T-cell (primary cell): ENCODE data around the gene AGAP1. TPM values are rescaled to one million over a fixed set of nuclear protein-coding genes. Genes with fewer than 3 reads are reported as not detected.

ENCODE experiments used
- ATAC-seq, 4 experiments: fragments of 200-7000 bp in 3 of 4; fragments of 150-1000 bp in 1 of 4; cut with Tn5 transposase; replicated peaks in 1 of 4; 1 replicate in 3 of 4; 2 replicates in 1 of 4; pipeline ENCODE4 v1.10.0; 2021; ENCODE audit warnings: moderate library complexity in 3 of 4, mild to moderate bottlenecking in 2 of 4, moderate number of reproducible peaks in 1 of 4
- CTCF ChIA-PET, 2 donors: fragments of 300-600 bp; sonication (Branson Sonifier 250); formaldehyde crosslinking; loops; one replicate each; lab custom pipeline; 2022; ENCODE audit warnings: antibody characterized with exemption in 2 of 2; lab: Charles Lee
- POLR2A ChIA-PET, 2 donors: fragments of 300-600 bp; sonication (Branson Sonifier 250); formaldehyde crosslinking; loops; one replicate each; lab custom pipeline; 2022; ENCODE audit warnings: antibody characterized with exemption in 2 of 2; lab: Charles Lee
- DNase-seq, 35 experiments: peaks; one replicate each; pipeline versions ENCODE4 v3.0.0 to v3.0.0-alpha.2; 2013 to 2023
- H3K27ac ChIP-seq: one replicate; pipeline ENCODE4 v1.5.1; 2013; ENCODE audit warnings: low read length
- H3K27me3 ChIP-seq, 2 experiments: replicated peaks in 1 of 2; 1 replicate in 1 of 2; 2 replicates in 1 of 2; pipeline versions ENCODE4 v1.6.1 to v1.7.0; 2013; ENCODE audit warnings: low read length in 1 of 2, mixed read lengths in 1 of 2; ENCODE audit not compliant: control insufficient read depth in 2 of 2, insufficient read depth in 2 of 2; ENCODE audit errors: extremely low read depth in 1 of 2
- H3K36me3 ChIP-seq, 2 donors: 1 replicate in 1 of 2; 2 replicates in 1 of 2; pipeline versions ENCODE4 v1.6.1 to v1.7.0; 2013; ENCODE audit warnings: low read length in 1 of 2; ENCODE audit not compliant: control insufficient read depth in 2 of 2, insufficient read depth in 1 of 2; ENCODE audit errors: extremely low read depth in 1 of 2
- H3K4me1 ChIP-seq, 2 experiments: 1 replicate in 1 of 2; 2 replicates in 1 of 2; pipeline versions ENCODE4 v1.6.1 to v1.7.0; 2013; ENCODE audit warnings: low read length in 2 of 2, mixed read lengths in 1 of 2; ENCODE audit not compliant: insufficient read depth in 2 of 2, control insufficient read depth in 1 of 2; ENCODE audit errors: extremely low read depth in 1 of 2
- H3K4me3 ChIP-seq, 2 donors: 1 replicate in 1 of 2; 2 replicates in 1 of 2; pipeline versions ENCODE4 v1.5.1 to v1.7.0; 2013; ENCODE audit warnings: mild to moderate bottlenecking in 2 of 2, low read length in 1 of 2, moderate library complexity in 1 of 2; ENCODE audit not compliant: control insufficient read depth in 1 of 2; ENCODE audit errors: extremely low read depth in 1 of 2
- H3K9me3 ChIP-seq: 2 replicates; pipeline ENCODE4 v1.7.0; 2013
- H3K27ac Mint-ChIP-seq, 2 donors: one replicate each; pipeline ENCODE4 v1.8.0; 2020 to 2021; ENCODE audit warnings: mild to moderate bottlenecking in 2 of 2, mixed read lengths in 2 of 2
- H3K27me3 Mint-ChIP-seq, 2 donors: one replicate each; pipeline ENCODE4 v1.8.0; 2021 to 2022; ENCODE audit warnings: mixed read lengths in 2 of 2
- H3K36me3 Mint-ChIP-seq: one replicate; pipeline ENCODE4 v1.8.0; 2021; ENCODE audit warnings: mixed read lengths
- H3K4me1 Mint-ChIP-seq, 3 donors: one replicate each; pipeline ENCODE4 v1.8.0; 2020 to 2022; ENCODE audit warnings: mixed read lengths in 3 of 3, mild to moderate bottlenecking in 1 of 3
- H3K4me3 Mint-ChIP-seq, 3 donors: one replicate each; pipeline ENCODE4 v1.8.0; 2020 to 2022; ENCODE audit warnings: mild to moderate bottlenecking in 3 of 3, mixed read lengths in 3 of 3, moderate library complexity in 3 of 3
- H3K9me3 Mint-ChIP-seq, 3 donors: one replicate each; pipeline ENCODE4 v1.8.0; 2020 to 2022; ENCODE audit warnings: mixed read lengths in 3 of 3
- WGBS: methylation state at CpG from one replicate; pipeline ENCODE4 v1.1.5; 2013; ENCODE audit warnings: missing lambda C conversion rate; ENCODE audit not compliant: insufficient coverage; 5-methylcytosine and 5-hydroxymethylcytosine counted together
- total RNA-seq, 35 experiments: library from RNA in 6 of 35; stranded (reverse) in 6 of 35; fragments of 120-200 nt in 1 of 35; gene quantifications; one replicate each; pipeline versions ENCODE4 v1.2.1 to v1.2.4 and lab custom pipeline; 2013 to 2026

AGAP1 gene
- total RNA-seq, 5 donors from 2014 or later (not counting 1 experiment from before 2014, with no cell fraction given), result 3.9 to 15.6 (median 5.2) TPM

DNA sequence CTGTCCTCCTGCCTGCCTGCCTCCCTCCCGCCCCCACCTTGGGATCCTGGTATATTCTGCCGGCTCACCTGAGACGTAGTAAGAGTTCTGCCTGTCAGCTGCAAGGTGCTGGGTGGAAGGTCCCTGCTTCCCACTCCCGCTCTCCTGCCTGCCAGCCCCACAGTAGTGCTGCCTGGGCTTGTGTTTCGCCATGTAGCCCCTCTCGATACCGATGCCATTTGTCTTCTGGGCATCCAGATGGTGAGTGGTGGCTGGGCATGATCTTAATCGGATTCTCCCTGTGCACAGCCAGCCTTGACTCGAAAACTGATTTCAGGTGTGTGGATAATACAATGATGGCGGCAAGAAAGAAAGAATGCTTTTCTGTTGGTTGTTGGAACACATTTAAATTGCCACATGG is 184.9 kb downstream of the AGAP1 start:
- POLR2A ChIA-PET, result no interaction called here

DNA sequence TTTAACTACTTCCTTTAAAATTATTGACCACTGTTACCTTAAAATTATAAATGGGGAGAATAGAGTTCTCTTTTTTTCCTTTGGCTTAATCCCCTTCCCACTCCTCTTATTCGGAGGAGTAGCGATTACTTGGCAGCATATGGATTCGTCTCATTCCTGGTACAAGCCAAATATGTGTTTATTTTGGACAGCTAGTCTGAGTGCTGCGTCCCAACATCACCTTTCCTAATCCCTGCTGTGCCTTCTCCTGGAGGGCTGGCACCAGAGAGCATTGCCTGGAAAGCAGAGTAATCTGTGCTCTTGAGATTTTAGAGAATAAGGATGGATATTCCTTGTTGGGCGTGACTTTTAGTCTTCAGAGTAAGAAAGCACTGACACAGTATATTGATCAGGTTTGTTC is 185.6 kb downstream of the AGAP1 start:
- DNase-seq (no peak), ATAC-seq (no peak)
- Mint-ChIP-seq H3K36me3 (no peaks in the 10 kb centered on the region), H3K27me3 (peaks cover 7 to 9% of the 10 kb centered on the region in 2 donors), H3K4me3 (no peak overlapping the region), H3K9me3 (no peaks in the 10 kb centered on the region), H3K4me1 (no peaks in the 10 kb centered on the region), H3K27ac (no peak overlapping the region)
- H3K27ac ChIP-seq, result no peak overlapping the region
- no peak overlapping the region for H3K4me3 ChIP-seq
- H3K27me3 ChIP-seq, result peaks cover 2 to 3% of the 10 kb centered on the region in 2 experiments
- POLR2A ChIA-PET, result interaction anchor here in 1 of 2 donors (0.5 kb wide), 1 partner anchor 8 kb away, joined by 14 read pairs; no protein-coding TSS in a partner anchor
- no peaks in the 10 kb centered on the region for H3K36me3 ChIP-seq
- CTCF ChIA-PET, result interaction anchor here in 1 of 2 donors (0.6 kb wide), 2 partner anchors 514 to 1742 kb away, joined by 3 to 4 read pairs; no protein-coding TSS in a partner anchor
- 75% methylated on average over 1 of the region's 5 CpGs for WGBS
- no peaks in the 10 kb centered on the region for H3K9me3 ChIP-seq
- H3K4me1 ChIP-seq, result peaks cover 0 to 8% of the 10 kb centered on the region in 2 experiments

More for the DNA sequence above, 184.9 kb downstream of the AGAP1 start:
- Mint-ChIP-seq H3K9me3 (no peaks in the 10 kb centered on the region), H3K27me3 (peaks cover 9 to 13% of the 10 kb centered on the region in 2 donors), H3K36me3 (no peaks in the 10 kb centered on the region), H3K4me1 (no peaks in the 10 kb centered on the region), H3K27ac (no peak overlapping the region), H3K4me3 (no peak overlapping the region)
- H3K36me3 ChIP-seq, result no peaks in the 10 kb centered on the region
- H3K27ac ChIP-seq, result no peak overlapping the region
- H3K27me3 ChIP-seq, result peaks cover 2 to 3% of the 10 kb centered on the region in 2 experiments
- no peak overlapping the region for H3K4me3 ChIP-seq
- ATAC-seq (no peak), DNase-seq (no peak)
- H3K9me3 ChIP-seq, result no peaks in the 10 kb centered on the region
- peaks cover 0 to 4% of the 10 kb centered on the region in 2 experiments for H3K4me1 ChIP-seq
- WGBS, result 88% methylated on average over 7 of the region's 10 CpGs
- CTCF ChIA-PET, result no interaction called here

DNA sequence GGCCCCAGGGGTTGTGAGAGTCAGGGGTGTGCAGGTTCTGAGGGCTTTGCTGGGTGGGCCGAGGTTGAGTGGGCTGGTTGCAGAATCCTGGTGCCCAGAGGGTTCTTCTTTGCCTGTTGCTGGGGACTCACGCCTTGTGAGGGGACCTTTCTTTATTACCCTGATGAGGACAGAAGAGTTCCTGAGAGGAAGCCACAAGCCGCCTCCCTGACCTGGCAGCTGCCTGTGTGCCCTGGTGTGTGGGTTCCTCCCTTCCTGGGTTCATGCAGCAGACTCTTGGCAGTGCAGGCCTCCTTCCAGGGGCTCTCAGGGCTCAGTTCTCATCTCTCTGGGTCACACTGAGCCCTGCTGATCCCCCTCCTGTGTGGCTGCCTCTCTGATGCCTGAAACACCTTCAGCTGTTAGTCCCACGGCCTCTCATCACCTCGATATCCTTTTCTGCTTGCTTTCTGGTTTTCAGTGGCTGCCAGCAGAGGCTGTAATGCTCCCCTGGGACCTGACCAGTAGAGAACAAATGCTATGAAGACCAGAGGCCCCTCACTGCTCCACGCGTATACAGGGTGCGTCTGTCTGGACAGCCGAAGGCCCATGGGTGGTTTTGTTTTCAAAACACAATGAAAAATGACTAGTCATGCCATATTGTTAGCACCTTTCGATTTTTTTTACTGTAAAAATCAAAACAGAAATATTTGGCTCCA is 191.3 kb downstream of the AGAP1 start:
- ChIA-PET POLR2A (no interaction called here), CTCF (interaction anchor here in 1 of 2 donors (0.6 kb wide), 1 partner anchor 156 kb away, joined by 3 read pairs; no protein-coding TSS in a partner anchor)
- WGBS, result 44% methylated on average over 8 of the region's 10 CpGs
- Mint-ChIP-seq H3K36me3 (no peaks in the 10 kb centered on the region), H3K27me3 (peaks cover under 1 to 21% of the 10 kb centered on the region in 2 donors), H3K4me1 (peaks cover 0 to 20% (median 5%) of the 10 kb centered on the region in 3 donors), H3K9me3 (no peaks in the 10 kb centered on the region), H3K4me3 (peak overlapping the region in 1 of 3 donors; percentile 9), H3K27ac (peak overlapping the region in 1 of 2 donors; percentile 69)
- Histone ChIP-seq H3K27me3 (peaks cover 0 to 9% of the 10 kb centered on the region in 2 experiments), H3K4me1 (peaks cover 0 to 23% of the 10 kb centered on the region in 2 experiments), H3K9me3 (no peaks in the 10 kb centered on the region), H3K27ac (peak overlapping the region; percentile 52), H3K4me3 (no peak overlapping the region), H3K36me3 (no peaks in the 10 kb centered on the region)
- DNase-seq (peak in 6 of 35 experiments; percentile 5 to 22 (median 10)), ATAC-seq (peak in 2 of 4 experiments; percentile 48 to 51)

DNA sequence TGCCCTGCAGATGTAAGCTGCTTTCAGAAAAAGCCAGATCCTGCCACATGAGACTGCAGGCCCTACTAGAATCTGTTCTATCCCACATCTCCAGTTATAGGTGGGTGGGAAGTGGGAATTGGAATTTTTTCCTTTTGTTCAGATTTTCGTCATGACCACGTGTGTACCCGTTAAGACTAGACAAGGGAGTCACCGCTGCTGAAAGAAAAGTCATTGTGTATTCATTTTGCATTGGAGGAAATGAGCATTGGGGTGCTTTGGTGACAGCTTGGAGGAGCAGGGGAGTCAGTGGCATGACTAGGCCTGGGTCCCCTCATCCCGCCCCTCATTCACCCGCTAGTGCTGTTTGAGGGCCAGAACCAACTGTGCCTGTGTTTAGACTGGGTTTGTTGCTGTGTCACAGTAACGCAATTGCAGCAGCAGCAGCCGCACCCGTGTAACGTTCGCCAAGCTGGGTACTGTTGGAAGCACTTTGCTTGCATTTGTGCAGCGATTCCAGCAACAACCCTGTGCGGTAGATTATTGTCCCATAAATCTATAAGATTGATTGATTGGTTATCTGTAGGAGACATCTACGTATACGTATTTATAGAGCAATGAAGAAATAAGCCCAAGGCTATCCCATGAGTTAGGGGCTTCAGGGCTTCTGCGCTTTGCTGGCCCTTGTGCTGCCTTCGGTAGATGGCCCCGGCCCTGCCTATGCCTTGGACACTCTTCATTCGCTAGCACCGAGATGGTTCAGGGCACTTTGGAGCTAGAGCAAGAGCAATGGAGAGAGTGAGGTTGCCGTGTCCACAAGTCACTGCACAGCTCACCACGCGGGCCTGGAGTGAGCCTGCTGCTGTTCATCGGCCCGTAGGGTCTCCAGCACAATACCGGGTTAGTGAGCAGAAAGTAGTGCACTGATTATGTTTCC is 194.9 kb downstream of the AGAP1 start:
- H3K9me3 ChIP-seq, result no peaks in the 10 kb centered on the region
- ATAC-seq, result no peak
- no peak overlapping the region for H3K27ac ChIP-seq
- peaks cover 0 to 17% of the 10 kb centered on the region in 2 experiments for H3K27me3 ChIP-seq
- Mint-ChIP-seq H3K27ac (no peak overlapping the region), H3K27me3 (peaks cover 2 to 21% of the 10 kb centered on the region in 2 donors), H3K4me1 (peaks cover 0 to 20% (median 5%) of the 10 kb centered on the region in 3 donors), H3K4me3 (no peak overlapping the region), H3K9me3 (no peaks in the 10 kb centered on the region), H3K36me3 (no peaks in the 10 kb centered on the region)
- peaks cover 0 to 21% of the 10 kb centered on the region in 2 experiments for H3K4me1 ChIP-seq
- CTCF ChIA-PET, result no interaction called here
- no peak for DNase-seq
- H3K36me3 ChIP-seq, result no peaks in the 10 kb centered on the region
- WGBS, result 94% methylated on average over 15 of the region's 26 CpGs
- H3K4me3 ChIP-seq, result no peak overlapping the region
- POLR2A ChIA-PET, result no interaction called here

DNA sequence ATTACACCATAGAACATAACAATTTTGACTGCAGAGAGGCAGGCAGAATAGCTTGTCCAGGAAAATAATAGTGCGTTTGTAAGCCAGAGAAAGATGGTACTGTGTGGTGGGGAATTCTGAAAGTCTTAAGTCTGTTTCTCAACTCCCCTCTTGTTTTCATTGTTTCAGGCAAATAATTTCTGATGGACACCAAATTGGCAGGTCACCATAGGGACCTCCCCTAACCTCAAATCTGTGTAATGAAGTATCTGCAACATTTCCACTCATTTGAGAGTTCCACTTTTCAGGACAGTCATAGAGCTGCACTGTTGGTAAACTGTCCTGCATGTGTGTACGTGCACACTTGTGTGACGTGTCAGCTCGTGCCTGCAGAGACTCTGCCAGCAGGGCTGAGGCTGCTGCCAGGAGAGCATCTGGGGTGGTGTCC is 195.6 kb downstream of the AGAP1 start:
- DNase-seq (no peak), ATAC-seq (no peak)
- no peaks in the 10 kb centered on the region for H3K36me3 Mint-ChIP-seq
- H3K27me3 ChIP-seq, result peaks cover 0 to 17% of the 10 kb centered on the region in 2 experiments
- H3K4me3 Mint-ChIP-seq, result no peak overlapping the region
- peaks cover 2 to 21% of the 10 kb centered on the region in 2 donors for H3K27me3 Mint-ChIP-seq
- H3K9me3 ChIP-seq, result no peaks in the 10 kb centered on the region
- H3K4me1 ChIP-seq, result peaks cover 0 to 18% of the 10 kb centered on the region in 2 experiments
- no peaks in the 10 kb centered on the region for H3K36me3 ChIP-seq
- H3K27ac Mint-ChIP-seq, result no peak overlapping the region
- no peak overlapping the region for H3K27ac ChIP-seq
- no peak overlapping the region for H3K4me3 ChIP-seq
- WGBS, result 83% methylated on average over 3 of the region's 4 CpGs
- no peaks in the 10 kb centered on the region for H3K9me3 Mint-ChIP-seq
- POLR2A ChIA-PET, result no interaction called here
- H3K4me1 Mint-ChIP-seq, result peaks cover 0 to 20% (median 5%) of the 10 kb centered on the region in 3 donors
- CTCF ChIA-PET, result no interaction called here
